AG04449 (cell line): ENCODE results near the gene ARF6.
"Not testable (repeated sequence)": the region's sequence is repeated elsewhere in the genome, so short reads cannot be mapped to it uniquely, and the experiment has no call there.

ENCODE experiments used
- CTCF ChIA-PET: fragments of 350-600 bp; formaldehyde crosslinking; extraction: SDS; loops from one replicate; lab custom pipeline; 2021; ENCODE audit warnings: antibody characterized with exemption; lab: Yijun Ruan, JAX
- POLR2A ChIA-PET: fragments of 400-600, 350-600 bp; formaldehyde crosslinking; extraction: SDS; loops from one replicate; lab custom pipeline; 2020; ENCODE audit warnings: antibody characterized with exemption, inconsistent platforms; lab: Yijun Ruan, JAX
- DNase-seq: peaks from one replicate; pipeline ENCODE4 v3.0.0-alpha.2; 2010; ENCODE audit warnings: low read depth, low spot score
- H3K4me3 ChIP-seq: 2 replicates; pipeline ENCODE4 v1.5.1; 2011; ENCODE audit warnings: low read depth, mild to moderate bottlenecking, control low read depth, low read length
- CTCF ChIP-seq: IDR thresholded peaks from one replicate; pipeline ENCODE4 v1.5.1; 2011; ENCODE audit warnings: mild to moderate bottlenecking, moderate library complexity, low read length, control low read depth, inconsistent platforms; ENCODE audit not compliant: insufficient read depth; ENCODE audit errors: missing control alignments

ARF6 gene

GRCh38 chr14:49935526-49935925, 42.6 kb downstream of the ARF6 start:
- DNase-seq: no peak
- POLR2A ChIA-PET: no interaction called here
- H3K4me3 ChIP-seq: no peak overlapping the region
- CTCF ChIA-PET: no interaction called here
- TF ChIP-seq CTCF: no peak

GRCh38 chr14:49936246-49936645, 43.4 kb downstream of the ARF6 start:
- POLR2A ChIA-PET, H3K4me3 ChIP-seq, DNase-seq: not testable (repeated sequence)
- CTCF ChIA-PET: interaction anchor here (1.2 kb wide), 1 partner anchor 10 kb away, joined by 3 read pairs; no protein-coding TSS in a partner anchor

- CTCF ChIA-PET: interaction anchor here (1.2 kb wide), 1 partner anchor 10 kb away, joined by 3 read pairs; no protein-coding TSS in a partner anchor
- DNase-seq, H3K4me3 ChIP-seq, POLR2A ChIA-PET: not testable (repeated sequence)
Observed at GRCh38 chr14:49936882-49937281, 44.0 kb downstream of the ARF6 start.

GRCh38 chr14:49939215-49939614, 46.3 kb downstream of the ARF6 start:
- DNase-seq, POLR2A ChIA-PET, H3K4me3 ChIP-seq, CTCF ChIA-PET: not testable (repeated sequence)

- ChIA-PET POLR2A (no interaction called here), CTCF (interaction anchor here (0.6 to 1.0 kb wide), 3 partner anchors 9 to 24 kb away, joined by 3 to 4 read pairs (median 3); no protein-coding TSS in a partner anchor)
- DNase-seq: no peak
- no peak overlapping the region for H3K4me3 ChIP-seq
- no peak for TF ChIP-seq CTCF
Observed at GRCh38 chr14:49939884-49940510, 47.1 kb downstream of the ARF6 start.

- CTCF ChIA-PET: interaction anchor here (1.0 to 1.2 kb wide), 3 partner anchors 8 to 75 kb away, joined by 3 to 4 read pairs (median 4); no protein-coding TSS in a partner anchor
- peak; percentile 45 for DNase-seq
- POLR2A ChIA-PET: no interaction called here
- no peak for TF ChIP-seq CTCF
- H3K4me3 ChIP-seq: no peak overlapping the region
Observed at GRCh38 chr14:49940808-49941421, 48.0 kb downstream of the ARF6 start.

GRCh38 chr14:49942090-49942489, 49.2 kb downstream of the ARF6 start:
- DNase-seq: no peak
- ChIA-PET CTCF (no interaction called here), POLR2A (no interaction called here)
- no peak overlapping the region for H3K4me3 ChIP-seq
- no peak for TF ChIP-seq CTCF

- DNase-seq: no peak
Observed at GRCh38 chr14:49944501-49944900, 51.6 kb downstream of the ARF6 start.

More at GRCh38 chr14:49944501-49944900, 51.6 kb downstream of the ARF6 start:
- POLR2A ChIA-PET: no interaction called here
- TF ChIP-seq CTCF: no peak
- H3K4me3 ChIP-seq: no peak overlapping the region
- CTCF ChIA-PET: no interaction called here
